Measurements from ENCODE around the gene AP1AR. TPM values are rescaled to one million over a fixed set of nuclear protein-coding genes. Genes with fewer than 3 reads are reported as not detected.

The AP1AR gene
- total and polyA plus RNA-seq, 2 of the 4 experiments (the other 2 are of a cell fraction), result 4.0 to 4.7 TPM

- Histone ChIP-seq H3K27ac (ENCODE audit: insufficient read depth, low read length) (no peak overlapping the region), H3K27me3 (ENCODE audit: control insufficient read depth, insufficient read depth, low read length) (no peaks in the 10 kb centered on the region), H2AK9ac (replicated peaks; ENCODE audit: low read depth, low read length, poor library complexity) (no peak overlapping the region), H3K9me1 (ENCODE audit: insufficient read depth, low read length) (peaks cover 3% of the 10 kb centered on the region; the same call in 1 of the 2 replicates), H3K18ac (ENCODE audit: low read depth, low read length) (no peak overlapping the region), H2AFZ (replicated peaks; ENCODE audit: low read length, poor library complexity) (no peak overlapping the region), H3K9ac (ENCODE audit: low read depth, low read length) (no peak overlapping the region), H3K79me1 (ENCODE audit: low read depth in 1 of 2, low read length in 2 of 2) (peaks cover 6 to 28% of the 10 kb centered on the region in 2 experiments), H2BK120ac (ENCODE audit: low read depth, low read length) (no peak overlapping the region), H2BK20ac (ENCODE audit: low read depth, low read length) (no peak overlapping the region), H2BK5ac (ENCODE audit: low read depth, low read length, poor library complexity, severe bottlenecking) (no peak overlapping the region), H4K5ac (ENCODE audit: low read depth, low read length) (no peak overlapping the region), H4K20me1 (ENCODE audit: insufficient read depth, low read length) (no peaks in the 10 kb centered on the region), H3K4me1 (ENCODE audit: control insufficient read depth, insufficient read depth, low read length) (peaks cover 6% of the 10 kb centered on the region; the same call in 1 of the 2 replicates), H3K36me3 (ENCODE audit: control insufficient read depth, insufficient read depth, low read length) (peaks cover 3% of the 10 kb centered on the region), H4K91ac (ENCODE audit: insufficient read depth, low read depth, low read length) (no peak overlapping the region), H2BK15ac (ENCODE audit: low read depth, low read length) (no peak overlapping the region), H3K4me3 (ENCODE audit: insufficient read depth, low read depth, low read length) (no peak overlapping the region), H3K4me2 (ENCODE audit: low read depth, low read length) (no peak overlapping the region), H3K56ac (ENCODE audit: extremely low read depth, insufficient read depth, low read length) (no peak overlapping the region), H2AK5ac (ENCODE audit: low read depth, low read length) (no peak overlapping the region), H4K8ac (ENCODE audit: low read depth in 2 of 2, low read length in 2 of 2) (no peak overlapping the region), H3K23ac (ENCODE audit: low read depth, low read length) (no peak overlapping the region), H3K14ac (replicated peaks; ENCODE audit: low read depth, low read length) (no peak overlapping the region), H3K4ac (ENCODE audit: low read depth, low read length) (no peak overlapping the region), H3K9me3 (ENCODE audit: control insufficient read depth, insufficient read depth, low read length) (no peaks in the 10 kb centered on the region)
- in situ Hi-C loops (cut with MboI; ENCODE audit: low sequenced_read_pairs), result no loop called here
- no TSS peak for BruUV-seq (replicated peaks)
- intact Hi-C loops (cut with micrococcal nuclease), result loop anchor here (5.0 kb wide), 1 partner anchor 48 kb away; the partner anchor contains the start of gene AP1AR
- TF ChIP-seq CEBPB (IDR thresholded peaks at IDR 0.05; ENCODE audit: low read depth, low read length) (peak; percentile 58), FOS (IDR thresholded peaks at IDR 0.05; ENCODE audit: low read depth, low read length) (no peak), CTCF (conservative IDR thresholded peaks at IDR 0.05; ENCODE audit: low read depth, low read length) (no peak), MAFK (IDR thresholded peaks at IDR 0.05; ENCODE audit: low read depth, low read length) (no peak), MXI1 (IDR thresholded peaks at IDR 0.05; ENCODE audit: borderline replicate concordance, low read depth, low read length) (no peak), SMC3 (IDR thresholded peaks at IDR 0.05; ENCODE audit: low read depth, low read length) (no peak), MAZ (IDR thresholded peaks at IDR 0.05; ENCODE audit: borderline replicate concordance, low read depth, low read length) (no peak)
- 50% methylated on average over 2 of the region's 5 CpGs; no CpG with 5 or more reads in 1 of the 2 experiments for WGBS, 2 experiments (ENCODE audit: extremely low coverage in 2 of 2, insufficient read length in 1 of 2)
- ATAC-seq (ENCODE audit: low read depth) (no peak), DNase-seq (no peak)
- dilution Hi-C loops (cut with HindIII; ENCODE audit: low sequenced_read_pairs, unreplicated experiment), result no loop called here
- ChIA-PET CTCF (no interaction called here), POLR2A (ENCODE audit: unreplicated experiment) (no interaction called here)
These were observed 48.9 kb downstream of the AP1AR start for GRCh38 chr4:112280386-112281056.

Data from IMR-90 (cell line).